Testis (tissue), 2 donors: ENCODE data around the gene DLGAP3.

Source experiments
- POLR2A ChIP-seq: fragments of 450-650 bp; IDR thresholded peaks from one replicate; pipeline ENCODE4 v1.6.1; 2017; ENCODE audit warnings: antibody characterized with exemption, mild to moderate bottlenecking, moderate library complexity
- TF ChIP-seq, protein P1 (sequence below), 3 experiments: fragments of 450-650 bp in 2 of 3; fragments of 200-600 bp in 1 of 3; sonication (generic) in 1 of 3; IDR thresholded peaks; one replicate each; pipeline ENCODE4 v1.5.1; 2016 to 2019; ENCODE audit warnings: antibody characterized with exemption in 3 of 3, mild to moderate bottlenecking in 2 of 3, moderate library complexity in 1 of 3

DNA sequence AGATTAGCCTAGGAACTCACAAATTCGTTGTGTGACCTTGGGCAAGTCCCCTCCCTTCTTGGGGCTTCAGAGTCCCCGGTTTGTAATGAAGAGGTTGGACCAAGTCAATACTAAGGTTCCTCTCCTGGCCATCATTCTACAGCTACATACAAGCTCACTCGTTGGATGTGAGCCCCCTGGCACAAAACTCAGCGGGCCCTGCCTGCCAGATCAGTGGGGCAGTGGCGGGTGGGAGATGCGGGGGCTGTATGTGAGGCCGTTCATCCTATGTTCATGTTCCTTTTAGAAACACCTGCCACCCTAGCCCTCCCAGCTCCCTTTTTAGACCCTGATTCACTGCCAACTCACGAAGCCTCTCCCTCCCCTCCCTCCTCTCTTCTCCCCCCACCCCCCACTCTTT is 2.1 kb downstream of the DLGAP3 start:
- TF ChIP-seq, protein P1, sequence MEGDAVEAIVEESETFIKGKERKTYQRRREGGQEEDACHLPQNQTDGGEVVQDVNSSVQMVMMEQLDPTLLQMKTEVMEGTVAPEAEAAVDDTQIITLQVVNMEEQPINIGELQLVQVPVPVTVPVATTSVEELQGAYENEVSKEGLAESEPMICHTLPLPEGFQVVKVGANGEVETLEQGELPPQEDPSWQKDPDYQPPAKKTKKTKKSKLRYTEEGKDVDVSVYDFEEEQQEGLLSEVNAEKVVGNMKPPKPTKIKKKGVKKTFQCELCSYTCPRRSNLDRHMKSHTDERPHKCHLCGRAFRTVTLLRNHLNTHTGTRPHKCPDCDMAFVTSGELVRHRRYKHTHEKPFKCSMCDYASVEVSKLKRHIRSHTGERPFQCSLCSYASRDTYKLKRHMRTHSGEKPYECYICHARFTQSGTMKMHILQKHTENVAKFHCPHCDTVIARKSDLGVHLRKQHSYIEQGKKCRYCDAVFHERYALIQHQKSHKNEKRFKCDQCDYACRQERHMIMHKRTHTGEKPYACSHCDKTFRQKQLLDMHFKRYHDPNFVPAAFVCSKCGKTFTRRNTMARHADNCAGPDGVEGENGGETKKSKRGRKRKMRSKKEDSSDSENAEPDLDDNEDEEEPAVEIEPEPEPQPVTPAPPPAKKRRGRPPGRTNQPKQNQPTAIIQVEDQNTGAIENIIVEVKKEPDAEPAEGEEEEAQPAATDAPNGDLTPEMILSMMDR (IDR thresholded peaks at IDR 0.05) = no peak
- no peak for TF ChIP-seq POLR2A
